HepG2 (cell line): Measurements from ENCODE around the gene DHH. TPM values are rescaled to one million over a fixed set of nuclear protein-coding genes. Genes with fewer than 3 reads are reported as not detected.

ENCODE experiments used
- FOXA3 ChIP-seq: IDR thresholded peaks from 2 replicates; pipeline ENCODE4 v1.6.1; 2016; ENCODE audit warnings: missing genetic modification reagents, missing compliant biosample characterization
- FOXM1 ChIP-seq: sonication (generic); formaldehyde crosslinking; IDR thresholded peaks from 2 replicates; pipeline ENCODE4 v1.5.0; 2020; ENCODE audit warnings: missing genetic modification reagents
- GPBP1L1 ChIP-seq: sonication (generic); formaldehyde crosslinking; IDR thresholded peaks from 2 replicates; pipeline ENCODE4 v1.5.0; 2020; ENCODE audit warnings: mild to moderate bottlenecking, missing genetic modification reagents
- HMGA1 ChIP-seq: sonication (generic); formaldehyde crosslinking; conservative IDR thresholded peaks from 2 replicates; pipeline ENCODE4 v1.4.0; 2020; ENCODE audit warnings: missing genetic modification reagents
- HNF4G ChIP-seq, 2 experiments: sonication (generic) in 1 of 2; formaldehyde crosslinking in 1 of 2; IDR thresholded peaks; 2 replicates each; pipeline versions ENCODE4 v1.4.0 to v1.6.1; 2011 to 2020; ENCODE audit warnings: borderline replicate concordance in 2 of 2, low read depth in 2 of 2, mild to moderate bottlenecking in 2 of 2, low read length in 1 of 2, missing genetic modification reagents in 1 of 2, moderate library complexity in 1 of 2
- HNRNPL ChIP-seq: fragments of 200-400 bp; formaldehyde crosslinking; IDR thresholded peaks from 2 replicates; pipeline ENCODE4 v1.6.1; 2017; ENCODE audit warnings: mild to moderate bottlenecking, low read depth, low read length
- RNF2 ChIP-seq: fragments of 450-650 bp; conservative IDR thresholded peaks from 2 replicates; pipeline ENCODE4 v1.6.1; 2016; ENCODE audit warnings: low read depth
- SALL1 ChIP-seq: sonication (generic); formaldehyde crosslinking; IDR thresholded peaks from 2 replicates; pipeline ENCODE4 v1.8.0; 2022; ENCODE audit warnings: mild to moderate bottlenecking, missing genetic modification reagents
- THAP8 ChIP-seq: sonication (generic); formaldehyde crosslinking; IDR thresholded peaks from 2 replicates; pipeline ENCODE4 v1.5.1; 2020; ENCODE audit warnings: missing genetic modification reagents, mild to moderate bottlenecking, borderline replicate concordance
- UBTF ChIP-seq: sonication (generic); formaldehyde crosslinking; IDR thresholded peaks from 2 replicates; pipeline ENCODE4 v1.4.0; 2020; ENCODE audit warnings: mild to moderate bottlenecking, missing genetic modification reagents
- ZNF10 ChIP-seq: sonication (generic); formaldehyde crosslinking; IDR thresholded peaks from 2 replicates; pipeline ENCODE4 v1.4.0; 2020; ENCODE audit warnings: mild to moderate bottlenecking, low read depth, missing genetic modification reagents, borderline replicate concordance
- ZNF232 ChIP-seq: sonication (generic); formaldehyde crosslinking; IDR thresholded peaks from 2 replicates; pipeline ENCODE4 v1.4.0; 2020; ENCODE audit warnings: missing genetic modification reagents, borderline replicate concordance
- ZNF331 ChIP-seq: sonication (generic); formaldehyde crosslinking; IDR thresholded peaks from 2 replicates; pipeline ENCODE4 v1.4.0; 2020; ENCODE audit warnings: missing genetic modification reagents
- ZNF441 ChIP-seq: sonication (generic); formaldehyde crosslinking; IDR thresholded peaks from 2 replicates; pipeline ENCODE4 v1.7.0; 2021; ENCODE audit warnings: missing genetic modification reagents, borderline replicate concordance
- ZNF460 ChIP-seq: sonication (generic); formaldehyde crosslinking; IDR thresholded peaks from 2 replicates; pipeline ENCODE4 v1.5.1; 2020; ENCODE audit warnings: missing genetic modification reagents, mild to moderate bottlenecking, borderline replicate concordance
- ZNF687 ChIP-seq: sonication (generic); formaldehyde crosslinking; IDR thresholded peaks from 2 replicates; pipeline ENCODE4 v1.5.1; 2020; ENCODE audit warnings: mild to moderate bottlenecking, missing genetic modification reagents, moderate library complexity
- ZNF7 ChIP-seq: IDR thresholded peaks from 2 replicates; pipeline ENCODE4 v1.6.1; 2016; ENCODE audit warnings: missing biosample characterization, missing genetic modification reagents
- ZNF800 ChIP-seq: sonication (generic); formaldehyde crosslinking; IDR thresholded peaks from 2 replicates; pipeline ENCODE4 v1.4.0; 2020; ENCODE audit warnings: missing genetic modification reagents
- polyA plus RNA-seq, 8 experiments: library from polyadenylated mRNA; depleted of rRNA in 3 of 8; stranded (reverse) in 7 of 8; unstranded in 1 of 8; fragments of >200 nt; fragmentation: Illumina TruSeq in 4 of 8; extraction: Trizol in 4 of 8; gene quantifications; 2 replicates each; pipeline versions ENCODE4 v1.2.1 to v1.2.3, GENCODE V29; 2011 to 2016; ENCODE audit warnings: low read depth in 4 of 8, missing spikeins in 1 of 8, mixed read lengths in 1 of 8; ENCODE audit not compliant: insufficient read depth in 1 of 8
- total RNA-seq, 5 experiments: library from RNA; depleted of rRNA; stranded (reverse); fragments of >200 nt; fragmentation: Illumina TruSeq; extraction: Trizol; gene quantifications; 2 replicates each; pipeline ENCODE4 v1.2.3, GENCODE V29; 2016; ENCODE audit warnings: low read depth in 1 of 5

Gene DHH
- total and polyA plus RNA-seq, 2 of the 13 experiments (the other 11 are each of a cell fraction or from before 2014, with no cell fraction given): not detected

GRCh38 chr12:49092086-49092815 is 2.4 kb downstream of the DHH start (continued):
- TF ChIP-seq ZNF800 (CRISPR knock-in tag): peak; percentile 88
- TF ChIP-seq ZNF460 (CRISPR knock-in tag): no peak
- peak; percentile 51; the same call in 1 of the 2 replicates for TF ChIP-seq HNRNPL
- no peak for TF ChIP-seq HMGA1 (CRISPR knock-in tag)
- TF ChIP-seq GPBP1L1 (CRISPR knock-in tag): no peak
- TF ChIP-seq ZNF687: peak; percentile 56
- peak; percentile 30; the same call in 1 of the 2 replicates for TF ChIP-seq ZNF232
- TF ChIP-seq FOXA3 (CRISPR knock-in tag): no peak
- TF ChIP-seq RNF2: no peak
- no peak for TF ChIP-seq ZNF441 (CRISPR knock-in tag)
- TF ChIP-seq UBTF: peak; percentile 62
- no peak for TF ChIP-seq ZNF7 (CRISPR knock-in tag)
- TF ChIP-seq ZNF331 (CRISPR knock-in tag): no peak
- no peak for TF ChIP-seq THAP8 (CRISPR knock-in tag)
- TF ChIP-seq ZNF10 (CRISPR knock-in tag): no peak
- TF ChIP-seq HNF4G (IDR thresholded peaks at IDR 0.05; ENCODE audit: borderline replicate concordance, low read depth, low read length): no peak
- no peak for TF ChIP-seq HNF4G (CRISPR knock-in tag; IDR thresholded peaks at IDR 0.05; ENCODE audit: borderline replicate concordance, low read depth)
- TF ChIP-seq FOXM1 (CRISPR knock-in tag): no peak
- 0 out of 2 replicates have a peak, but pooled peaks have one; percentile 12 for TF ChIP-seq SALL1 (CRISPR knock-in tag)
